UCSD-AML1 (cell line): ENCODE measurements around the gene PTPN14.
"Not testable (repeated sequence)": the region's sequence is repeated elsewhere in the genome, so short reads cannot be mapped to it uniquely, and the experiment has no call there.

ENCODE experiments used
- DNase-seq: peaks from one replicate; lab custom pipeline; 2025; ENCODE audit not compliant: unreplicated experiment; lab: John Stamatoyannopoulos, UW

PTPN14 gene

GRCh38 chr1:214481983-214482634, 69.3 kb downstream of the PTPN14 start:
- not testable (repeated sequence) for DNase-seq

- no peak for DNase-seq
These were observed 74.2 kb downstream of the PTPN14 start for GRCh38 chr1:214476986-214477870.

- no peak for DNase-seq
These were observed 75.0 kb downstream of the PTPN14 start for GRCh38 chr1:214476229-214476985.

- DNase-seq, result no peak
These were observed 75.7 kb downstream of the PTPN14 start for GRCh38 chr1:214475746-214476145.

GRCh38 chr1:214475331-214475730, 76.1 kb downstream of the PTPN14 start:
- DNase-seq, result no peak

GRCh38 chr1:214474467-214474866, 76.9 kb downstream of the PTPN14 start:
- no peak for DNase-seq

- no peak for DNase-seq
These were observed 77.5 kb downstream of the PTPN14 start for GRCh38 chr1:214473862-214474261.

GRCh38 chr1:214473387-214473786, 78.0 kb downstream of the PTPN14 start:
- DNase-seq, result no peak

GRCh38 chr1:214472364-214472763, 79.0 kb downstream of the PTPN14 start:
- no peak for DNase-seq

GRCh38 chr1:214471458-214471857, 79.9 kb downstream of the PTPN14 start:
- no peak for DNase-seq

- no peak for DNase-seq
These were observed 81.3 kb downstream of the PTPN14 start for GRCh38 chr1:214470132-214470531.

GRCh38 chr1:214469290-214469689, 82.1 kb downstream of the PTPN14 start:
- no peak for DNase-seq

GRCh38 chr1:214467078-214467585, 84.3 kb downstream of the PTPN14 start:
- no peak for DNase-seq

GRCh38 chr1:214466403-214467077, 84.9 kb downstream of the PTPN14 start:
- no peak for DNase-seq

- DNase-seq, result no peak
These were observed 86.7 kb downstream of the PTPN14 start for GRCh38 chr1:214464445-214465287.

GRCh38 chr1:214463596-214463995, 87.8 kb downstream of the PTPN14 start:
- no peak for DNase-seq

GRCh38 chr1:214462882-214463281, 88.5 kb downstream of the PTPN14 start:
- no peak for DNase-seq

GRCh38 chr1:214461305-214461704, 90.1 kb downstream of the PTPN14 start:
- DNase-seq, result no peak

- no peak for DNase-seq
These were observed 91.0 kb downstream of the PTPN14 start for GRCh38 chr1:214460304-214460916.

- DNase-seq, result no peak
These were observed 91.5 kb downstream of the PTPN14 start for GRCh38 chr1:214459895-214460294.
